ENCODE measurements around the gene PPP1R18.
"Not testable (repeated sequence)": the region's sequence is repeated elsewhere in the genome, so short reads cannot be mapped to it uniquely, and the experiment has no call there.

The PPP1R18 gene

GRCh38 chr6:30676660-30677285 lies 9.7 kb downstream of the PPP1R18 start:
- H3K36me3 ChIP-seq (ENCODE audit: control insufficient read depth, insufficient read depth, low read length), result peaks cover 10% of the 10 kb centered on the region
- H4K5ac ChIP-seq (ENCODE audit: low read length), result no peak overlapping the region
- no peaks in the 10 kb centered on the region for H3K27me3 ChIP-seq (ENCODE audit: insufficient read depth, low read length, poor library complexity)
- no peak overlapping the region for H2BK15ac ChIP-seq (replicated peaks; ENCODE audit: low read depth)
- no peak overlapping the region for H2BK5ac ChIP-seq (ENCODE audit: low read length)
- peaks cover 12% of the 10 kb centered on the region for H3K79me1 ChIP-seq (ENCODE audit: low read length)
- no peaks in the 10 kb centered on the region for H3K4me1 ChIP-seq (ENCODE audit: control insufficient read depth, low read depth, low read length)
- H3K4me2 ChIP-seq (ENCODE audit: low read length), result no peak overlapping the region
- no peak overlapping the region for H3K4me3 ChIP-seq (ENCODE audit: low read length)
- no peak overlapping the region for H3K23ac ChIP-seq (ENCODE audit: low read length)
- H2BK120ac ChIP-seq (ENCODE audit: low read depth, low read length), result no peak overlapping the region
- H4K8ac ChIP-seq (ENCODE audit: low read depth, low read length), result no peak overlapping the region
- peaks cover 16% of the 10 kb centered on the region for H3K79me2 ChIP-seq (ENCODE audit: control insufficient read depth, insufficient read depth, low read length)
- H3K4ac ChIP-seq (ENCODE audit: low read depth, low read length), result no peak overlapping the region
- no peak for DNase-seq
- no peak overlapping the region for H3K18ac ChIP-seq (ENCODE audit: low read length)
- no peak overlapping the region for H3K27ac ChIP-seq (ENCODE audit: low read depth, low read length)
- H3K56ac ChIP-seq (ENCODE audit: low read length), result no peak overlapping the region
- H3K9ac ChIP-seq (ENCODE audit: low read length), result no peak overlapping the region
- H2AK5ac ChIP-seq (ENCODE audit: low read length), result no peak overlapping the region
- WGBS (ENCODE audit: extremely low coverage, insufficient coverage, low lambda C conversion rate), result no CpG with 5 or more reads among the region's 10 CpGs

DNA sequence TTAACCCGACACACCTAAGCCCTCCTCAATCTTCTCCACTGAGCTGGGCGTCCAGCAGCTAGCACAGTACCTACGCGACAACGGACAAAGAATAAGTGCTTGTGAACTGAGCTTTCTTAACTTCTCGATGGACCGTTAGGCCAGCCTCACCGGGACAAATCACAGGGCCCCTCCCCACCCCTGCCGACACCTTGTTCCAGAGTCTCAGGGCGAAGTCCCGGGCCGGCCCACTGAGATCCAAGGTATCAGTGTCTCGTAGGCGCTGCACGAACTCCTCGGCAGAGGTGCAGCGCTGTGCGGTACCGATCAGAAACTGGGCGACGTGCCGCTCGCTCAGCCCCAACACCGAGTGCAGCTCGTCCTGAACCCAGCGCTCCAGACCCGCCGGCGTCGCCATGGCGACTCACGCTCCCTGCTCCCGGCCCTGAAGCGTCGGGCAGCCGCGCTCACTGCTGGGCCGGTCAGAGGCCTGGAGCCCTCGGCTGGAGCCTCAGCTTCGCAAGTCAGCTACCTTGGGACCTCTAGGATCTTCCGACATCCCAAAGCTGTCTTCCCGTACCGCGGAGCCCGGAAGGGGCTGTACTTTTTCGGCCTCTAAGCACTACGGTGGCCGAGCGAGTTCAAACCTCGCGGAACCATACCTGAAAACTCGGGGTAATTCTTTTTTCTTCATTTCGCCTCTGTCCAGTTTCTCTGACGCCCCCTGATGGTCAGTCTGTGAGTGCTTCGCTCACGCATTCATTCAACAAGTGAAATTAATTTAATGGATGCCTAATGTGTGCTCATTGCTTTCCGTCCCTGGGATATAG lies 13.8 kb downstream of the PPP1R18 start, which contains the start of gene DHX16:
TSS of gene DHX16 (minus strand) at position 562 of the 809 bp plus-strand sequence. CDS start at position 397, 165 bp downstream.
- peak within 1 kb of the TSS; percentile 98 for H3K9ac ChIP-seq (ENCODE audit: low read length)
- H3K79me2 ChIP-seq (ENCODE audit: control insufficient read depth, insufficient read depth, low read length), result peaks cover 4% of the 10 kb centered on the region
- peak within 1 kb of the TSS; percentile 96 for H3K23ac ChIP-seq (ENCODE audit: low read length)
- no peaks in the 10 kb centered on the region for H3K27me3 ChIP-seq (ENCODE audit: insufficient read depth, low read length, poor library complexity)
- H3K4ac ChIP-seq (ENCODE audit: low read depth, low read length), result no peak within 1 kb of the TSS
- H4K5ac ChIP-seq (ENCODE audit: low read length), result no peak within 1 kb of the TSS
- no CpG with 5 or more reads among the region's 57 CpGs for WGBS (ENCODE audit: extremely low coverage, insufficient coverage, low lambda C conversion rate)
- peaks cover 8% of the 10 kb centered on the region for H3K36me3 ChIP-seq (ENCODE audit: control insufficient read depth, insufficient read depth, low read length)
- H2BK120ac ChIP-seq (ENCODE audit: low read depth, low read length), result no peak within 1 kb of the TSS
- H4K8ac ChIP-seq (ENCODE audit: low read depth, low read length), result no peak within 1 kb of the TSS
- no peaks in the 10 kb centered on the region for H3K4me1 ChIP-seq (ENCODE audit: control insufficient read depth, low read depth, low read length)
- no peak within 1 kb of the TSS for H2BK5ac ChIP-seq (ENCODE audit: low read length)
- peak within 1 kb of the TSS; percentile 97 for H3K56ac ChIP-seq (ENCODE audit: low read length)
- no peak within 1 kb of the TSS for H3K18ac ChIP-seq (ENCODE audit: low read length)
- H3K79me1 ChIP-seq (ENCODE audit: low read length), result peaks cover 4% of the 10 kb centered on the region
- H3K4me3 ChIP-seq (ENCODE audit: low read length), result peak within 1 kb of the TSS; percentile 97
- peak within 1 kb of the TSS; percentile 69 for H3K27ac ChIP-seq (ENCODE audit: low read depth, low read length)
- no peak within 1 kb of the TSS for H2AK5ac ChIP-seq (ENCODE audit: low read length)
- no peak within 1 kb of the TSS for H2BK15ac ChIP-seq (replicated peaks; ENCODE audit: low read depth)
- peak; percentile 98 for DNase-seq
- peak within 1 kb of the TSS; percentile 96 for H3K4me2 ChIP-seq (ENCODE audit: low read length)

GRCh38 chr6:30670760-30671527 lies 15.5 kb downstream of the PPP1R18 start:
- no CpG with 5 or more reads among the region's 27 CpGs for WGBS (ENCODE audit: extremely low coverage, insufficient coverage, low lambda C conversion rate)
- no peak overlapping the region for H3K4me3 ChIP-seq (ENCODE audit: low read length)
- H3K4ac ChIP-seq (ENCODE audit: low read depth, low read length), result no peak overlapping the region
- H3K27me3 ChIP-seq (ENCODE audit: insufficient read depth, low read length, poor library complexity), result no peaks in the 10 kb centered on the region
- H2AK5ac ChIP-seq (ENCODE audit: low read length), result no peak overlapping the region
- no peak overlapping the region for H2BK120ac ChIP-seq (ENCODE audit: low read depth, low read length)
- no peak overlapping the region for H2BK5ac ChIP-seq (ENCODE audit: low read length)
- no peak overlapping the region for H3K18ac ChIP-seq (ENCODE audit: low read length)
- peaks cover 4% of the 10 kb centered on the region for H3K79me2 ChIP-seq (ENCODE audit: control insufficient read depth, insufficient read depth, low read length)
- no peak overlapping the region for H4K5ac ChIP-seq (ENCODE audit: low read length)
- no peak overlapping the region for H4K8ac ChIP-seq (ENCODE audit: low read depth, low read length)
- H3K79me1 ChIP-seq (ENCODE audit: low read length), result peaks cover 4% of the 10 kb centered on the region
- H3K27ac ChIP-seq (ENCODE audit: low read depth, low read length), result no peak overlapping the region
- H3K9ac ChIP-seq (ENCODE audit: low read length), result no peak overlapping the region
- peaks cover under 1% of the 10 kb centered on the region for H3K36me3 ChIP-seq (ENCODE audit: control insufficient read depth, insufficient read depth, low read length)
- no peak overlapping the region for H3K23ac ChIP-seq (ENCODE audit: low read length)
- H3K4me2 ChIP-seq (ENCODE audit: low read length), result no peak overlapping the region
- H3K4me1 ChIP-seq (ENCODE audit: control insufficient read depth, low read depth, low read length), result no peaks in the 10 kb centered on the region
- H3K56ac ChIP-seq (ENCODE audit: low read length), result no peak overlapping the region
- DNase-seq, result peak; percentile 45
- H2BK15ac ChIP-seq (replicated peaks; ENCODE audit: low read depth), result no peak overlapping the region

DNA sequence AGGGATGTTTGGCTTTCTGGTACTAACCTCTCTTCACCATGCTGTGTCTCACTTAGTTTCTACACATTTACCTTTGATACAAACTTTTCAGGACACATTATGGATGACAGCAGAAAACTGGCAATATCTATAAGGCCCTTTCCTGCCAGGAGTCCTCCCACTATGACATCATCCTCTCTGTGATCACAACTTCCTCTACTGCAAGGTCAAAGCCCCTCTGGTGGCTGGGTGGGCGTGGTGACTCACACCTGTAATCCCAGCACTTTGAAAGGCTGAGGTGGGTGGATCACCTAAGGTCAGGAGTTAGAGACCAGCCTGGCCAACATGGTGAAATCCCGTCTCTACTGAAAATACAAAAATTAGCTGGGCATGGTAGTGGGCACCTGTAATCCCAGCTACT lies 20.1 kb downstream of the PPP1R18 start:
- H2AK5ac ChIP-seq (ENCODE audit: low read length); H3K79me2 ChIP-seq (ENCODE audit: control insufficient read depth, insufficient read depth, low read length); H2BK15ac ChIP-seq (replicated peaks; ENCODE audit: low read depth); H3K4me3 ChIP-seq (ENCODE audit: low read length); H3K23ac ChIP-seq (ENCODE audit: low read length); H2BK120ac ChIP-seq (ENCODE audit: low read depth, low read length); H3K36me3 ChIP-seq (ENCODE audit: control insufficient read depth, insufficient read depth, low read length); H3K4me2 ChIP-seq (ENCODE audit: low read length); H3K27ac ChIP-seq (ENCODE audit: low read depth, low read length); H2BK5ac ChIP-seq (ENCODE audit: low read length); H3K18ac ChIP-seq (ENCODE audit: low read length); H3K27me3 ChIP-seq (ENCODE audit: insufficient read depth, low read length, poor library complexity); H3K4ac ChIP-seq (ENCODE audit: low read depth, low read length); H3K9ac ChIP-seq (ENCODE audit: low read length); H3K56ac ChIP-seq (ENCODE audit: low read length); H3K4me1 ChIP-seq (ENCODE audit: control insufficient read depth, low read depth, low read length); H4K8ac ChIP-seq (ENCODE audit: low read depth, low read length); H3K79me1 ChIP-seq (ENCODE audit: low read length); H4K5ac ChIP-seq (ENCODE audit: low read length): not testable (repeated sequence)
- DNase-seq, result peak; percentile 55
- no CpG with 5 or more reads among the region's 2 CpGs for WGBS (ENCODE audit: extremely low coverage, insufficient coverage, low lambda C conversion rate)

GRCh38 chr6:30664994-30665767 lies 21.3 kb downstream of the PPP1R18 start:
- Histone ChIP-seq H3K56ac (ENCODE audit: low read length) (no peak overlapping the region), H3K27ac (ENCODE audit: low read depth, low read length) (no peak overlapping the region), H2BK15ac (replicated peaks; ENCODE audit: low read depth) (no peak overlapping the region), H3K4me2 (ENCODE audit: low read length) (no peak overlapping the region), H3K23ac (ENCODE audit: low read length) (no peak overlapping the region), H2BK120ac (ENCODE audit: low read depth, low read length) (no peak overlapping the region), H3K79me2 (ENCODE audit: control insufficient read depth, insufficient read depth, low read length) (no peaks in the 10 kb centered on the region), H3K79me1 (ENCODE audit: low read length) (no peaks in the 10 kb centered on the region), H4K5ac (ENCODE audit: low read length) (no peak overlapping the region), H4K8ac (ENCODE audit: low read depth, low read length) (no peak overlapping the region), H3K27me3 (ENCODE audit: insufficient read depth, low read length, poor library complexity) (no peaks in the 10 kb centered on the region), H3K18ac (ENCODE audit: low read length) (no peak overlapping the region), H2AK5ac (ENCODE audit: low read length) (no peak overlapping the region), H3K4me3 (ENCODE audit: low read length) (no peak overlapping the region), H3K9ac (ENCODE audit: low read length) (no peak overlapping the region), H3K4me1 (ENCODE audit: control insufficient read depth, low read depth, low read length) (no peaks in the 10 kb centered on the region), H2BK5ac (ENCODE audit: low read length) (no peak overlapping the region), H3K36me3 (ENCODE audit: control insufficient read depth, insufficient read depth, low read length) (peaks cover 5% of the 10 kb centered on the region), H3K4ac (ENCODE audit: low read depth, low read length) (no peak overlapping the region)
- no CpG with 5 or more reads among the region's 34 CpGs for WGBS (ENCODE audit: extremely low coverage, insufficient coverage, low lambda C conversion rate)
- DNase-seq, result no peak

All from mesendoderm (in vitro differentiated cells).